OCI-LY3 (cell line): ENCODE data around the gene KCNG4.

Experiments
- H2AFZ ChIP-seq: fragments of 200-600, 300-600 bp; shearing (Covaris generic); 2 replicates; pipeline ENCODE4 v1.6.0; 2014; ENCODE audit warnings: antibody characterized with exemption, low read depth, low read length
- H3K27ac ChIP-seq: fragments of 200-600, 300-600 bp; sonication (generic); 2 replicates; pipeline ENCODE4 v1.5.1; 2014; ENCODE audit warnings: mild to moderate bottlenecking, low read length, moderate library complexity, mixed read lengths
- H3K27me3 ChIP-seq: fragments of 200-600, 300-600 bp; sonication (generic); 2 replicates; pipeline ENCODE4 v1.6.1; 2014; ENCODE audit warnings: low read depth, low read length, mixed read lengths
- H3K36me3 ChIP-seq: fragments of 200-600, 300-600 bp; sonication (generic); replicated peaks from 2 replicates; pipeline ENCODE3; 2014; ENCODE audit warnings: low read depth, low read length, mixed read lengths
- H3K4me1 ChIP-seq: fragments of 300-600, 200-600 bp; sonication (generic); 2 replicates; pipeline ENCODE4 v1.6.1; 2014; ENCODE audit warnings: low read length, mixed read lengths
- H3K4me2 ChIP-seq: fragments of 200-600, 300-600 bp; sonication (generic); 2 replicates; pipeline ENCODE4 v1.6.1; 2014; ENCODE audit warnings: low read length, mixed read lengths
- H3K4me3 ChIP-seq: fragments of 300-600, 200-600 bp; sonication (generic); 2 replicates; pipeline ENCODE4 v1.5.1; 2014; ENCODE audit warnings: antibody characterized with exemption, mild to moderate bottlenecking, low read length, moderate library complexity
- H3K79me2 ChIP-seq: fragments of 300-600, 200-600 bp; shearing (Covaris generic); 2 replicates; pipeline ENCODE4 v1.6.1; 2014; ENCODE audit warnings: mild to moderate bottlenecking, low read length, mixed read lengths
- H3K9ac ChIP-seq: fragments of 300-600, 200-600 bp; shearing (Covaris generic); 2 replicates; pipeline ENCODE4 v1.6.0; 2014; ENCODE audit warnings: mild to moderate bottlenecking, low read length, moderate library complexity
- H3K9me3 ChIP-seq: fragments of 200-600, 300-600 bp; shearing (Covaris generic); 2 replicates; pipeline ENCODE4 v1.6.1; 2014; ENCODE audit warnings: low read length, mixed read lengths; ENCODE audit not compliant: insufficient read depth
- H4K20me1 ChIP-seq: fragments of 200-600, 300-600 bp; sonication (generic); 2 replicates; pipeline ENCODE4 v1.6.1; 2016; ENCODE audit warnings: low read length, mixed read lengths; ENCODE audit not compliant: insufficient read depth
- CTCF ChIP-seq: fragments of 200-600, 300-600 bp; sonication (generic); IDR thresholded peaks from 2 replicates; pipeline ENCODE4 v1.5.1; 2014; ENCODE audit warnings: antibody characterized with exemption, low read length, low read depth
- EZH2phosphoT487 ChIP-seq: fragments of 200-600 bp; shearing (Covaris generic); IDR thresholded peaks from 2 replicates; pipeline ENCODE4 v1.6.1; 2018; ENCODE audit warnings: antibody characterized with exemption, mixed run types, low read depth

Gene KCNG4

GRCh38 chr16:84194018-84194417, 45.8 kb downstream of the KCNG4 start:
- Histone ChIP-seq H2AFZ (no peak overlapping the region), H3K4me3 (no peak overlapping the region), H3K36me3 (no peaks in the 10 kb centered on the region), H3K9ac (no peak overlapping the region), H3K4me2 (no peak overlapping the region), H3K79me2 (no peaks in the 10 kb centered on the region), H4K20me1 (no peaks in the 10 kb centered on the region), H3K27me3 (no peaks in the 10 kb centered on the region), H3K27ac (no peak overlapping the region), H3K4me1 (no peaks in the 10 kb centered on the region), H3K9me3 (no peaks in the 10 kb centered on the region)
- no peak for TF ChIP-seq EZH2phosphoT487
- TF ChIP-seq CTCF: no peak

GRCh38 chr16:84193480-84193879, 46.3 kb downstream of the KCNG4 start:
- Histone ChIP-seq H3K4me1 (no peaks in the 10 kb centered on the region), H4K20me1 (no peaks in the 10 kb centered on the region), H2AFZ (no peak overlapping the region), H3K4me3 (no peak overlapping the region), H3K79me2 (no peaks in the 10 kb centered on the region), H3K27me3 (no peaks in the 10 kb centered on the region), H3K9me3 (no peaks in the 10 kb centered on the region), H3K27ac (no peak overlapping the region), H3K36me3 (no peaks in the 10 kb centered on the region), H3K4me2 (no peak overlapping the region), H3K9ac (no peak overlapping the region)
- TF ChIP-seq CTCF: no peak
- TF ChIP-seq EZH2phosphoT487: no peak

GRCh38 chr16:84191466-84191865, 48.3 kb downstream of the KCNG4 start:
- Histone ChIP-seq H3K9ac (no peak overlapping the region), H3K4me3 (no peak overlapping the region), H2AFZ (no peak overlapping the region), H3K9me3 (no peaks in the 10 kb centered on the region), H3K36me3 (no peaks in the 10 kb centered on the region), H3K4me1 (peaks cover 3% of the 10 kb centered on the region; the same call in 1 of the 2 replicates), H3K27ac (no peak overlapping the region), H4K20me1 (no peaks in the 10 kb centered on the region), H3K4me2 (no peak overlapping the region), H3K79me2 (peaks cover 3% of the 10 kb centered on the region), H3K27me3 (no peaks in the 10 kb centered on the region)
- TF ChIP-seq CTCF (no peak), EZH2phosphoT487 (no peak)

GRCh38 chr16:84190731-84191388, 49.0 kb downstream of the KCNG4 start, which contains the start of gene ADAD2:
Gene ADAD2, plus strand, starts transcription at chr16:84191157. Its CDS starts 74 bp downstream, at chr16:84191231.
- TF ChIP-seq CTCF: no peak
- no peak for TF ChIP-seq EZH2phosphoT487
- no peak within 1 kb of the TSS for H2AFZ ChIP-seq

More at GRCh38 chr16:84190731-84191388, 49.0 kb downstream of the KCNG4 start, which contains the start of gene ADAD2:
- Histone ChIP-seq H3K79me2 (peaks cover 9% of the 10 kb centered on the region), H3K36me3 (no peaks in the 10 kb centered on the region), H3K4me2 (no peak within 1 kb of the TSS), H4K20me1 (no peaks in the 10 kb centered on the region), H3K9ac (no peak within 1 kb of the TSS), H3K4me1 (peaks cover 7% of the 10 kb centered on the region), H3K9me3 (no peaks in the 10 kb centered on the region), H3K4me3 (no peak within 1 kb of the TSS), H3K27me3 (no peaks in the 10 kb centered on the region), H3K27ac (no peak within 1 kb of the TSS)
